A549 (cell line): Measurements from ENCODE around the gene AP3B1. TPM values are rescaled to one million over a fixed set of nuclear protein-coding genes. Genes with fewer than 3 reads are reported as not detected.

Source experiments
- ATAC-seq, 2 experiments: fragments of 200-7000 bp in 1 of 2; fragments of >200 bp in 1 of 2; cut with Nextera tagmentation in 1 of 2; cut with Tn5 transposase in 1 of 2; 3 replicates each; pipeline versions ENCODE4 v1.8.0 to v1.9.1; 2018 to 2020; ENCODE audit warnings: mild to moderate bottlenecking in 1 of 2, moderate library complexity in 1 of 2
- CTCF ChIA-PET: fragments of 300-600 bp; sonication (Branson Sonifier 250); formaldehyde crosslinking; extraction: SDS; loops from one replicate; lab custom pipeline; 2021; ENCODE audit warnings: antibody characterized with exemption, inconsistent platforms; lab: Yijun Ruan, JAX
- POLR2A ChIA-PET: fragments of 350-600 bp; formaldehyde crosslinking; extraction: SDS; loops from one replicate; lab custom pipeline; 2021; ENCODE audit warnings: antibody characterized with exemption, inconsistent platforms; lab: Yijun Ruan, JAX
- DNase-seq, 2 experiments: peaks; one replicate each; pipeline versions ENCODE4 v3.0.0 to v3.0.0-alpha.2; 2011 to 2016; ENCODE audit warnings: low read depth in 1 of 2, low spot score in 1 of 2
- FAIRE-seq: peaks from 2 replicates; lab custom pipeline; 2011; peaks lifted over from hg19 to GRCh38; lab: Jason Lieb, UNC
- H3K27ac ChIP-seq, 2 experiments: fragments of >200 bp; sonication (Bioruptor Twin); formaldehyde crosslinking; 3 replicates each; pipeline ENCODE4 v1.5.1; 2016 to 2017
- H3K4me1 ChIP-seq: fragments of >200 bp; sonication (Bioruptor Twin); formaldehyde crosslinking; 3 replicates; pipeline ENCODE4 v1.6.1; 2016
- H3K4me2 ChIP-seq: fragments of >200 bp; sonication (Bioruptor Twin); formaldehyde crosslinking; 3 replicates; pipeline ENCODE4 v1.6.1; 2016
- H3K4me3 ChIP-seq: fragments of >200 bp; sonication (Bioruptor Twin); formaldehyde crosslinking; 3 replicates; pipeline ENCODE4 v1.5.1; 2016
- H3K9me3 ChIP-seq: fragments of >200 bp; sonication (Bioruptor Twin); formaldehyde crosslinking; 3 replicates; pipeline ENCODE4 v1.6.1; 2016
- BCL3 ChIP-seq: fragments of >200 bp; sonication (Bioruptor Twin); formaldehyde crosslinking; IDR thresholded peaks from 3 replicates; pipeline ENCODE4 v1.6.1; 2016
- BHLHE40 ChIP-seq: IDR thresholded peaks from 2 replicates; pipeline ENCODE4 v1.6.1; 2012; ENCODE audit warnings: low read depth, low read length, inconsistent platforms
- CBX8 ChIP-seq: fragments of 200-600 bp; sonication (generic); IDR thresholded peaks from 2 replicates; pipeline ENCODE4 v1.6.1; 2016
- CEBPB ChIP-seq, 2 experiments: fragments of >200 bp in 1 of 2; sonication (Bioruptor Twin) in 1 of 2; formaldehyde crosslinking in 1 of 2; IDR thresholded peaks; 2 replicates each; pipeline ENCODE4 v1.6.1; 2012 to 2016
- CTCF ChIP-seq: fragments of >200 bp; sonication (Bioruptor Twin); formaldehyde crosslinking; IDR thresholded peaks from 3 replicates; pipeline ENCODE4 v1.5.1; 2016
- E2F6 ChIP-seq: IDR thresholded peaks from 2 replicates; pipeline ENCODE4 v1.6.1; 2012; ENCODE audit warnings: low read depth, borderline replicate concordance
- EHF ChIP-seq: fragments of 250-450 bp; sonication (Bioruptor Pico); IDR thresholded peaks from 2 replicates; pipeline ENCODE4 v1.5.0; 2020; ENCODE audit warnings: mild to moderate bottlenecking
- EP300 ChIP-seq, 2 experiments: fragments of >200 bp; sonication (Bioruptor Twin); formaldehyde crosslinking; IDR thresholded peaks; 2 replicates in 1 of 2; 3 replicates in 1 of 2; pipeline ENCODE4 v1.6.1; 2016 to 2017
- ESRRA ChIP-seq: fragments of 150-350 bp; IDR thresholded peaks from 2 replicates; pipeline ENCODE4 v1.6.1; 2014; ENCODE audit warnings: mild to moderate bottlenecking, low read length, borderline replicate concordance
- FOSB ChIP-seq: fragments of 250-450 bp; sonication (Bioruptor Pico); IDR thresholded peaks from 2 replicates; pipeline ENCODE4 v1.5.0; 2020; ENCODE audit warnings: mild to moderate bottlenecking, moderate library complexity
- FOSL2 ChIP-seq, 2 experiments: fragments of 450-650 bp in 1 of 2; fragments of >200 bp in 1 of 2; sonication (Bioruptor Twin) in 1 of 2; formaldehyde crosslinking; IDR thresholded peaks; 2 replicates each; pipeline versions ENCODE4 v1.5.0 to v1.6.1; 2016 to 2020; ENCODE audit warnings: mild to moderate bottlenecking in 1 of 2, moderate library complexity in 1 of 2
- FOXS1 ChIP-seq: fragments of 250-450 bp; sonication (Bioruptor Pico); IDR thresholded peaks from 2 replicates; pipeline ENCODE4 v1.5.0; 2020; ENCODE audit warnings: mild to moderate bottlenecking, moderate library complexity
- GATA3 ChIP-seq: IDR thresholded peaks from 2 replicates; pipeline ENCODE4 v1.6.1; 2012; ENCODE audit warnings: borderline replicate concordance
- HDAC2 ChIP-seq: fragments of 200-600 bp; sonication (generic); IDR thresholded peaks from 2 replicates; pipeline ENCODE4 v1.6.1; 2016
- HEYL ChIP-seq: fragments of 250-450 bp; sonication (Bioruptor Pico); IDR thresholded peaks from 2 replicates; pipeline ENCODE4 v1.8.0; 2021; ENCODE audit warnings: mild to moderate bottlenecking, moderate library complexity
- HMGXB4 ChIP-seq: fragments of 250-450 bp; sonication (Bioruptor Pico); IDR thresholded peaks from 2 replicates; pipeline ENCODE4 v1.5.0; 2021; ENCODE audit warnings: mild to moderate bottlenecking, moderate library complexity, borderline replicate concordance
- HOXB13 ChIP-seq: fragments of 250-450 bp; sonication (Bioruptor Pico); IDR thresholded peaks from 2 replicates; pipeline ENCODE4 v1.5.0; 2020; ENCODE audit warnings: low read depth, mild to moderate bottlenecking, moderate library complexity
- HOXB5 ChIP-seq: fragments of 250-450 bp; sonication (Bioruptor Pico); IDR thresholded peaks from 2 replicates; pipeline ENCODE4 v1.5.0; 2020; ENCODE audit warnings: mild to moderate bottlenecking, moderate library complexity
- JUNB ChIP-seq: fragments of >200 bp; sonication (Bioruptor Twin); formaldehyde crosslinking; IDR thresholded peaks from 2 replicates; pipeline ENCODE4 v1.6.1; 2016
- KDM1A ChIP-seq: fragments of 200-600 bp; sonication (generic); IDR thresholded peaks from 2 replicates; pipeline ENCODE4 v1.6.1; 2016; ENCODE audit warnings: low read depth, mild to moderate bottlenecking
- MAX ChIP-seq: IDR thresholded peaks from 2 replicates; pipeline ENCODE4 v1.6.1; 2012
- MAZ ChIP-seq: fragments of 150-350 bp; IDR thresholded peaks from 2 replicates; pipeline ENCODE4 v1.6.1; 2014; ENCODE audit warnings: antibody characterized with exemption, low read depth, low read length, borderline replicate concordance
- NPAS2 ChIP-seq: fragments of 250-450 bp; sonication (Bioruptor Pico); IDR thresholded peaks from 2 replicates; pipeline ENCODE4 v1.8.0; 2022; ENCODE audit warnings: mild to moderate bottlenecking, moderate library complexity, borderline replicate concordance
- PHF8 ChIP-seq: fragments of 200-600 bp; sonication (generic); IDR thresholded peaks from 2 replicates; pipeline ENCODE4 v1.6.1; 2016; ENCODE audit warnings: low read depth, mild to moderate bottlenecking, antibody characterized with exemption, moderate library complexity, borderline replicate concordance
- RAD21 ChIP-seq, 2 experiments: fragments of >200 bp in 1 of 2; sonication (Bioruptor Twin) in 1 of 2; formaldehyde crosslinking in 1 of 2; IDR thresholded peaks in 1 of 2; conservative IDR thresholded peaks in 1 of 2; 2 replicates in 1 of 2; 3 replicates in 1 of 2; pipeline ENCODE4 v1.6.1; 2012 to 2018; ENCODE audit warnings: inconsistent platforms in 1 of 2
- RARB ChIP-seq: fragments of 250-450 bp; sonication (Bioruptor Pico); IDR thresholded peaks from 2 replicates; pipeline ENCODE4 v1.8.0; 2021; ENCODE audit warnings: mild to moderate bottlenecking, moderate library complexity
- RFX5 ChIP-seq: fragments of 450-650 bp; IDR thresholded peaks from 2 replicates; pipeline ENCODE4 v1.7.1; 2014; ENCODE audit warnings: antibody characterized with exemption, mild to moderate bottlenecking, moderate library complexity
- TFCP2L1 ChIP-seq: fragments of 250-450 bp; sonication (Bioruptor Pico); IDR thresholded peaks from 2 replicates; pipeline ENCODE4 v1.5.0; 2021; ENCODE audit warnings: mild to moderate bottlenecking
- TP53 ChIP-seq: fragments of 250-450 bp; sonication (Bioruptor Pico); IDR thresholded peaks from 2 replicates; pipeline ENCODE4 v1.5.0; 2021; ENCODE audit warnings: mild to moderate bottlenecking, moderate library complexity
- ZFP36 ChIP-seq: fragments of 450-650 bp; IDR thresholded peaks from 2 replicates; pipeline ENCODE4 v1.6.1; 2014; ENCODE audit warnings: borderline replicate concordance; ENCODE audit not compliant: partially characterized antibody
- ZNF302 ChIP-seq: fragments of 250-450 bp; sonication (Bioruptor Pico); IDR thresholded peaks from 2 replicates; pipeline ENCODE4 v1.9.0; 2021; ENCODE audit warnings: inconsistent platforms, mild to moderate bottlenecking, moderate library complexity
- ZSCAN20 ChIP-seq: fragments of 250-450 bp; sonication (Bioruptor Pico); IDR thresholded peaks from 2 replicates; pipeline ENCODE4 v1.8.0; 2022; ENCODE audit warnings: mild to moderate bottlenecking, moderate library complexity
- WGBS: methylation state at CpG from one replicate; pipeline ENCODE4 v1.1.6; 2017; ENCODE audit errors: missing lambda C conversion rate; 5-methylcytosine and 5-hydroxymethylcytosine counted together
- polyA plus RNA-seq, 4 experiments: library from polyadenylated mRNA; depleted of rRNA in 3 of 4; stranded (reverse); fragments of >200 nt; fragmentation: RNase III in 1 of 4; extraction: RNeasy Plus Mini Kit Qiagen cat#74134 plus additional on column Dnase treatment in 1 of 4; gene quantifications; 2 replicates in 3 of 4; 3 replicates in 1 of 4; pipeline ENCODE4 v1.2.3, GENCODE V29; 2011 to 2017

The AP3B1 gene
- polyA plus RNA-seq, 2 of the 4 experiments (the other 2 are of a cell fraction), result 52.4 to 70.5 TPM

GRCh38 chr5:78003450-78003849 lies 291.0 kb downstream of the AP3B1 start:
- ATAC-seq, result no peak
- no peak for FAIRE-seq
- Histone ChIP-seq H3K4me2 (no peak overlapping the region), H3K4me1 (no peaks in the 10 kb centered on the region), H3K27ac (no peak overlapping the region), H3K4me3 (no peak overlapping the region), H3K9me3 (no peaks in the 10 kb centered on the region)
- DNase-seq, result no peak
- POLR2A ChIA-PET, result no interaction called here
- 93% methylated on average over 5 of the region's 5 CpGs for WGBS
- CTCF ChIA-PET, result interaction anchor here (0.6 to 1.1 kb wide), 4 partner anchors 11 to 443 kb away, joined by 3 to 8 read pairs (median 3); no protein-coding TSS in a partner anchor
- TF ChIP-seq FOXS1 (CRISPR knock-in tag), result no peak
- no peak for TF ChIP-seq MAX
- TF ChIP-seq HOXB5 (CRISPR knock-in tag), result no peak
- no peak for TF ChIP-seq ZFP36
- no peak for TF ChIP-seq NPAS2 (CRISPR knock-in tag)
- no peak for TF ChIP-seq HDAC2
- TF ChIP-seq E2F6, result no peak
- no peak for TF ChIP-seq EP300 (IDR thresholded peaks at IDR 0.05)
- no peak for TF ChIP-seq ZNF302 (CRISPR knock-in tag)
- no peak for TF ChIP-seq EHF (CRISPR knock-in tag)
- TF ChIP-seq RFX5, result no peak
- TF ChIP-seq TP53 (CRISPR knock-in tag), result no peak
- no peak for TF ChIP-seq HMGXB4 (CRISPR knock-in tag)
- TF ChIP-seq BCL3, result no peak
- TF ChIP-seq FOSL2 (IDR thresholded peaks at IDR 0.05), result no peak
- TF ChIP-seq FOSL2 (CRISPR knock-in tag; IDR thresholded peaks at IDR 0.05), result no peak
- TF ChIP-seq RARB (CRISPR knock-in tag), result no peak
- TF ChIP-seq CEBPB (IDR thresholded peaks at IDR 0.05), result no peak
- TF ChIP-seq KDM1A, result no peak
- no peak for TF ChIP-seq BHLHE40

GRCh38 chr5:78002690-78003089 lies 291.8 kb downstream of the AP3B1 start:
- ChIA-PET POLR2A (no interaction called here), CTCF (interaction anchor here (1.1 kb wide), 1 partner anchor 10 kb away, joined by 8 read pairs; no protein-coding TSS in a partner anchor)
- H3K9me3 ChIP-seq, result no peaks in the 10 kb centered on the region
- ATAC-seq, result no peak
- H3K27ac ChIP-seq, result no peak overlapping the region
- H3K4me1 ChIP-seq, result no peaks in the 10 kb centered on the region
- H3K4me3 ChIP-seq, result no peak overlapping the region
- 92% methylated on average over 1 of the region's 1 CpG for WGBS
- DNase-seq, result no peak
- no peak overlapping the region for H3K4me2 ChIP-seq
- TF ChIP-seq EHF (CRISPR knock-in tag), result no peak
- TF ChIP-seq CTCF, result no peak
- TF ChIP-seq HDAC2, result no peak
- TF ChIP-seq HOXB13 (CRISPR knock-in tag), result no peak
- TF ChIP-seq ESRRA, result no peak
- TF ChIP-seq PHF8, result no peak
- TF ChIP-seq CBX8, result no peak
- TF ChIP-seq RARB (CRISPR knock-in tag), result no peak
- no peak for TF ChIP-seq ZSCAN20 (CRISPR knock-in tag)
- no peak for TF ChIP-seq TFCP2L1 (CRISPR knock-in tag)
- no peak for TF ChIP-seq FOXS1 (CRISPR knock-in tag)
- TF ChIP-seq HEYL (CRISPR knock-in tag), result no peak
- TF ChIP-seq GATA3, result no peak
- TF ChIP-seq JUNB, result no peak
- TF ChIP-seq FOSB (CRISPR knock-in tag), result no peak
- no peak for TF ChIP-seq MAZ
- TF ChIP-seq RFX5, result no peak
- TF ChIP-seq HMGXB4 (CRISPR knock-in tag), result no peak
- no peak for TF ChIP-seq RAD21 (conservative IDR thresholded peaks at IDR 0.05 in 1 of 2, IDR thresholded peaks at IDR 0.05 in 1 of 2)
- no peak for FAIRE-seq
